Activated CD4-positive, alpha-beta memory T cell treated with anti-CD3 and anti-CD28 coated beads, Interleukin-2, amount 10 ng/mL, durations not matched to agents 7 days and 5 days (primary cell): ENCODE data around the gene MCM6. TPM values are rescaled to one million over a fixed set of nuclear protein-coding genes. Genes with fewer than 3 reads are reported as not detected.
A peak's percentile ranks its signal among the peaks of the same experiment; 100 is the strongest.

Source experiments
- CTCF ChIA-PET: fragments of 350-600 bp; sonication (Branson Sonifier 250); formaldehyde crosslinking; loops from one replicate; lab custom pipeline; 2021; ENCODE audit warnings: antibody characterized with exemption, inconsistent platforms; lab: Charles Lee
- POLR2A ChIA-PET: fragments of 350-600 bp; sonication (Branson Sonifier 250); formaldehyde crosslinking; loops from one replicate; lab custom pipeline; 2021; ENCODE audit warnings: antibody characterized with exemption; lab: Charles Lee
- DNase-seq: peaks from one replicate; pipeline ENCODE4 v3.0.0-alpha.2; 2020
- H3K27ac Mint-ChIP-seq: one replicate; pipeline ENCODE4 v1.8.0; 2021; ENCODE audit warnings: mild to moderate bottlenecking, mixed read lengths
- H3K27me3 Mint-ChIP-seq: one replicate; pipeline ENCODE4 v1.8.0; 2021; ENCODE audit warnings: mixed read lengths
- H3K36me3 Mint-ChIP-seq: one replicate; pipeline ENCODE4 v1.8.0; 2021; ENCODE audit warnings: low read depth, mixed read lengths
- H3K4me1 Mint-ChIP-seq: one replicate; pipeline ENCODE4 v1.8.0; 2021; ENCODE audit warnings: mixed read lengths
- H3K4me3 Mint-ChIP-seq: one replicate; pipeline ENCODE4 v1.8.0; 2021; ENCODE audit warnings: mild to moderate bottlenecking, mixed read lengths
- H3K9me3 Mint-ChIP-seq: one replicate; pipeline ENCODE4 v1.8.0; 2021; ENCODE audit warnings: mixed read lengths
- total RNA-seq, 2 experiments: library from RNA; stranded (reverse); gene quantifications; one replicate each; pipeline ENCODE4 v1.2.3, GENCODE V29; 2021

MCM6 gene
- total RNA-seq: 100 to 1,000 TPM; 128 to 130 TPM

GRCh38 chr2:135876066-135876711 is at the start of gene MCM6:
MCM6 (minus strand) TSS chr2:135876443; CDS start chr2:135876365, 78 bp downstream.
- CTCF ChIA-PET: interaction anchor here (0.7 to 3.6 kb wide), 8 partner anchors 8 to 508 kb away, joined by 3 to 23 read pairs (median 3); no protein-coding TSS in a partner anchor
- H3K4me1 Mint-ChIP-seq: peaks cover 42% of the 10 kb centered on the region
- no peaks in the 10 kb centered on the region for H3K9me3 Mint-ChIP-seq
- POLR2A ChIA-PET: interaction anchor here (0.6 to 3.6 kb wide), 37 partner anchors 9 to 958 kb away, joined by 3 to 27 read pairs (median 6); partner anchors contain the start of genes CCNT2, DARS1 and UBXN4
- H3K27me3 Mint-ChIP-seq: no peaks in the 10 kb centered on the region
- peaks cover 44% of the 10 kb centered on the region for H3K36me3 Mint-ChIP-seq
- peak within 1 kb of the TSS; percentile 83 for H3K4me3 Mint-ChIP-seq
- peak; percentile 99 for DNase-seq
- peak within 1 kb of the TSS; percentile 93 for H3K27ac Mint-ChIP-seq

GRCh38 chr2:135925571-135925970 is 49.3 kb upstream of the MCM6 start:
- ChIA-PET CTCF (interaction anchor here (0.8 kb wide), 1 partner anchor 12 kb away, joined by 3 read pairs; no protein-coding TSS in a partner anchor), POLR2A (interaction anchor here (0.7 to 1.9 kb wide), 3 partner anchors 8 to 131 kb away, joined by 3 to 6 read pairs (median 3); no protein-coding TSS in a partner anchor)
- H3K9me3 Mint-ChIP-seq: no peaks in the 10 kb centered on the region
- H3K4me1 Mint-ChIP-seq: peaks cover 1% of the 10 kb centered on the region
- H3K27me3 Mint-ChIP-seq: no peaks in the 10 kb centered on the region
- H3K4me3 Mint-ChIP-seq: no peak overlapping the region
- H3K36me3 Mint-ChIP-seq: peaks cover 47% of the 10 kb centered on the region
- no peak for DNase-seq
- no peak overlapping the region for H3K27ac Mint-ChIP-seq

GRCh38 chr2:135916207-135916606 is 40.0 kb upstream of the MCM6 start:
- Mint-ChIP-seq H3K27me3 (no peaks in the 10 kb centered on the region), H3K4me3 (no peak overlapping the region), H3K4me1 (peaks cover 15% of the 10 kb centered on the region), H3K36me3 (peaks cover 16% of the 10 kb centered on the region), H3K9me3 (no peaks in the 10 kb centered on the region), H3K27ac (no peak overlapping the region)
- DNase-seq: no peak
- ChIA-PET CTCF (interaction anchor here (7.0 kb wide), 1 partner anchor 465 kb away, joined by 263 read pairs; no protein-coding TSS in a partner anchor), POLR2A (interaction anchor here (1.0 to 3.0 kb wide), 2 partner anchors 45 to 468 kb away, joined by 3 to 12 read pairs; no protein-coding TSS in a partner anchor)

- CTCF ChIA-PET: interaction anchor here (0.7 to 7.0 kb wide), 33 partner anchors 8 to 509 kb away, joined by 3 to 263 read pairs (median 4); partner anchors contain the start of gene CXCR4
- no peak for DNase-seq
- Mint-ChIP-seq H3K36me3 (peaks cover 29% of the 10 kb centered on the region), H3K4me3 (no peak overlapping the region), H3K27ac (no peak overlapping the region), H3K4me1 (peaks cover 15% of the 10 kb centered on the region), H3K27me3 (no peaks in the 10 kb centered on the region), H3K9me3 (no peaks in the 10 kb centered on the region)
- POLR2A ChIA-PET: interaction anchor here (0.7 to 3.0 kb wide), 8 partner anchors 11 to 470 kb away, joined by 3 to 12 read pairs (median 5); partner anchors contain the start of gene DARS1
Measured at GRCh38 chr2:135914485-135914884, 38.2 kb upstream of the MCM6 start.

GRCh38 chr2:135913727-135914365 is 37.6 kb upstream of the MCM6 start:
- Mint-ChIP-seq H3K27me3 (no peaks in the 10 kb centered on the region), H3K4me3 (no peak overlapping the region), H3K4me1 (peaks cover 15% of the 10 kb centered on the region), H3K36me3 (peaks cover 34% of the 10 kb centered on the region), H3K9me3 (no peaks in the 10 kb centered on the region), H3K27ac (no peak overlapping the region)
- ChIA-PET CTCF (interaction anchor here (0.7 to 7.0 kb wide), 39 partner anchors 10 to 824 kb away, joined by 3 to 263 read pairs (median 4); partner anchors contain the start of gene CXCR4), POLR2A (interaction anchor here (0.6 to 3.0 kb wide), 12 partner anchors 10 to 471 kb away, joined by 3 to 12 read pairs (median 4); partner anchors contain the start of genes DARS1 and MCM6)
- DNase-seq: peak; percentile 38

GRCh38 chr2:135909976-135910375 is 33.7 kb upstream of the MCM6 start:
- CTCF ChIA-PET: interaction anchor here (2.0 kb wide), 1 partner anchor 474 kb away, joined by 8 read pairs; no protein-coding TSS in a partner anchor
- H3K27ac Mint-ChIP-seq: no peak overlapping the region
- peaks cover 56% of the 10 kb centered on the region for H3K36me3 Mint-ChIP-seq

GRCh38 chr2:135905679-135906078 is 29.4 kb upstream of the MCM6 start:
- peaks cover 59% of the 10 kb centered on the region for H3K36me3 Mint-ChIP-seq
- ChIA-PET POLR2A (interaction anchor here (1.2 kb wide), 1 partner anchor 30 kb away, joined by 3 read pairs; no protein-coding TSS in a partner anchor), CTCF (no interaction called here)
- no peak overlapping the region for H3K27ac Mint-ChIP-seq
- H3K9me3 Mint-ChIP-seq: no peaks in the 10 kb centered on the region
- no peak for DNase-seq
- no peak overlapping the region for H3K4me3 Mint-ChIP-seq
- peaks cover 1% of the 10 kb centered on the region for H3K4me1 Mint-ChIP-seq
- no peaks in the 10 kb centered on the region for H3K27me3 Mint-ChIP-seq

More at GRCh38 chr2:135909976-135910375, 33.7 kb upstream of the MCM6 start:
- H3K27me3 Mint-ChIP-seq: no peaks in the 10 kb centered on the region
- H3K4me3 Mint-ChIP-seq: no peak overlapping the region
- H3K4me1 Mint-ChIP-seq: peaks cover 6% of the 10 kb centered on the region
- no peak for DNase-seq
- no peaks in the 10 kb centered on the region for H3K9me3 Mint-ChIP-seq
- POLR2A ChIA-PET: interaction anchor here (1.5 kb wide), 1 partner anchor 472 kb away, joined by 4 read pairs; no protein-coding TSS in a partner anchor

- no peak overlapping the region for H3K27ac Mint-ChIP-seq
- no peaks in the 10 kb centered on the region for H3K9me3 Mint-ChIP-seq
- no peaks in the 10 kb centered on the region for H3K27me3 Mint-ChIP-seq
- H3K4me3 Mint-ChIP-seq: no peak overlapping the region
- peaks cover 1% of the 10 kb centered on the region for H3K4me1 Mint-ChIP-seq
- ChIA-PET POLR2A (interaction anchor here (0.9 to 1.7 kb wide), 2 partner anchors 9 to 10 kb away, joined by 4 read pairs; no protein-coding TSS in a partner anchor), CTCF (interaction anchor here (0.6 to 2.0 kb wide), 2 partner anchors 10 to 480 kb away, joined by 3 to 9 read pairs; no protein-coding TSS in a partner anchor)
- H3K36me3 Mint-ChIP-seq: peaks cover 56% of the 10 kb centered on the region
- no peak for DNase-seq
Measured at GRCh38 chr2:135904341-135904989, 28.2 kb upstream of the MCM6 start.

GRCh38 chr2:135903650-135904049 is 27.4 kb upstream of the MCM6 start:
- Mint-ChIP-seq H3K4me1 (peaks cover 1% of the 10 kb centered on the region), H3K27me3 (no peaks in the 10 kb centered on the region), H3K9me3 (no peaks in the 10 kb centered on the region), H3K27ac (no peak overlapping the region), H3K4me3 (no peak overlapping the region), H3K36me3 (peaks cover 56% of the 10 kb centered on the region)
- ChIA-PET POLR2A (interaction anchor here (1.7 kb wide), 1 partner anchor 11 kb away, joined by 4 read pairs; no protein-coding TSS in a partner anchor), CTCF (interaction anchor here (0.6 to 2.0 kb wide), 2 partner anchors 10 to 481 kb away, joined by 3 to 9 read pairs; no protein-coding TSS in a partner anchor)
- DNase-seq: no peak

GRCh38 chr2:135899567-135899966 is 23.3 kb upstream of the MCM6 start:
- Mint-ChIP-seq H3K4me1 (peaks cover under 1% of the 10 kb centered on the region), H3K36me3 (peaks cover 36% of the 10 kb centered on the region), H3K4me3 (no peak overlapping the region), H3K27ac (no peak overlapping the region), H3K27me3 (no peaks in the 10 kb centered on the region), H3K9me3 (no peaks in the 10 kb centered on the region)
- ChIA-PET CTCF (no interaction called here), POLR2A (no interaction called here)
- no peak for DNase-seq

GRCh38 chr2:135898234-135898786 is 22.1 kb upstream of the MCM6 start:
- POLR2A ChIA-PET: no interaction called here
- CTCF ChIA-PET: no interaction called here
- Mint-ChIP-seq H3K27ac (no peak overlapping the region), H3K27me3 (no peaks in the 10 kb centered on the region), H3K4me1 (no peaks in the 10 kb centered on the region), H3K9me3 (no peaks in the 10 kb centered on the region), H3K36me3 (peaks cover 28% of the 10 kb centered on the region), H3K4me3 (no peak overlapping the region)
- DNase-seq: no peak

GRCh38 chr2:135894930-135895329 is 18.7 kb upstream of the MCM6 start:
- H3K27ac Mint-ChIP-seq: no peak overlapping the region
- ChIA-PET POLR2A (interaction anchor here (1.2 kb wide), 1 partner anchor 19 kb away, joined by 4 read pairs; the partner anchor contains the start of gene MCM6), CTCF (interaction anchor here (0.6 kb wide), 1 partner anchor 491 kb away, joined by 3 read pairs; no protein-coding TSS in a partner anchor)
- no peak overlapping the region for H3K4me3 Mint-ChIP-seq
- H3K27me3 Mint-ChIP-seq: no peaks in the 10 kb centered on the region
- no peak for DNase-seq
- no peaks in the 10 kb centered on the region for H3K9me3 Mint-ChIP-seq
- peaks cover 18% of the 10 kb centered on the region for H3K36me3 Mint-ChIP-seq
- H3K4me1 Mint-ChIP-seq: no peaks in the 10 kb centered on the region
